ENCODE measurements around the gene ERN1. TPM values are rescaled to one million over a fixed set of nuclear protein-coding genes. Genes with fewer than 3 reads are reported as not detected.

The ERN1 gene
- total RNA-seq, 1 experiment from 2014 or later, result 3.8 TPM

- in situ Hi-C loops (cut with HindIII; ENCODE audit: low sequenced_read_pairs), result no loop called here
- DNase-seq (ENCODE audit: low spot score), result no peak
Observed at GRCh38 chr17:64158831-64159590, 29.1 kb upstream of the ERN1 start.

- in situ Hi-C loops (cut with HindIII; ENCODE audit: low sequenced_read_pairs), result no loop called here
- DNase-seq (ENCODE audit: low spot score), result no peak
Observed at GRCh38 chr17:64158406-64158805, 28.5 kb upstream of the ERN1 start.

GRCh38 chr17:64157669-64158180 lies 27.8 kb upstream of the ERN1 start:
- in situ Hi-C loops (cut with HindIII; ENCODE audit: low sequenced_read_pairs), result no loop called here
- no peak for DNase-seq (ENCODE audit: low spot score)

- in situ Hi-C loops (cut with HindIII; ENCODE audit: low sequenced_read_pairs), result no loop called here
- DNase-seq (ENCODE audit: low spot score), result no peak
Observed at GRCh38 chr17:64156670-64157069, 26.7 kb upstream of the ERN1 start.

- in situ Hi-C loops (cut with HindIII; ENCODE audit: low sequenced_read_pairs), result no loop called here
- peak; percentile 27 for DNase-seq (ENCODE audit: low spot score)
Observed at GRCh38 chr17:64155751-64156544, 26.0 kb upstream of the ERN1 start.

- in situ Hi-C loops (cut with HindIII; ENCODE audit: low sequenced_read_pairs), result no loop called here
- no peak for DNase-seq (ENCODE audit: low spot score)
Observed at GRCh38 chr17:64155129-64155528, 25.2 kb upstream of the ERN1 start.

- in situ Hi-C loops (cut with HindIII; ENCODE audit: low sequenced_read_pairs), result no loop called here
- no peak for DNase-seq (ENCODE audit: low spot score)
Observed at GRCh38 chr17:64154717-64155116, 24.8 kb upstream of the ERN1 start.

GRCh38 chr17:64154313-64154695 lies 24.4 kb upstream of the ERN1 start:
- in situ Hi-C loops (cut with HindIII; ENCODE audit: low sequenced_read_pairs), result no loop called here
- no peak for DNase-seq (ENCODE audit: low spot score)

GRCh38 chr17:64153565-64154312 lies 23.8 kb upstream of the ERN1 start:
- in situ Hi-C loops (cut with HindIII; ENCODE audit: low sequenced_read_pairs), result no loop called here
- DNase-seq (ENCODE audit: low spot score), result no peak

- in situ Hi-C loops (cut with HindIII; ENCODE audit: low sequenced_read_pairs), result no loop called here
- no peak for DNase-seq (ENCODE audit: low spot score)
Observed at GRCh38 chr17:64152428-64153125, 22.6 kb upstream of the ERN1 start.

- in situ Hi-C loops (cut with HindIII; ENCODE audit: low sequenced_read_pairs), result no loop called here
- no peak for DNase-seq (ENCODE audit: low spot score)
Observed at GRCh38 chr17:64151016-64151368, 21.0 kb upstream of the ERN1 start.

- in situ Hi-C loops (cut with HindIII; ENCODE audit: low sequenced_read_pairs), result no loop called here
- no peak for DNase-seq (ENCODE audit: low spot score)
Observed at GRCh38 chr17:64150237-64151015, 20.5 kb upstream of the ERN1 start.

- in situ Hi-C loops (cut with HindIII; ENCODE audit: low sequenced_read_pairs), result no loop called here
- DNase-seq (ENCODE audit: low spot score), result no peak
Observed at GRCh38 chr17:64149196-64149595, 19.3 kb upstream of the ERN1 start.

- in situ Hi-C loops (cut with HindIII; ENCODE audit: low sequenced_read_pairs), result no loop called here
- DNase-seq (ENCODE audit: low spot score), result peak; percentile 12
Observed at GRCh38 chr17:64148699-64149098, 18.8 kb upstream of the ERN1 start.

GRCh38 chr17:64148017-64148631 lies 18.2 kb upstream of the ERN1 start:
- in situ Hi-C loops (cut with HindIII; ENCODE audit: low sequenced_read_pairs), result no loop called here

GRCh38 chr17:64147110-64148016 lies 17.4 kb upstream of the ERN1 start:
- in situ Hi-C loops (cut with HindIII; ENCODE audit: low sequenced_read_pairs), result no loop called here
- DNase-seq (ENCODE audit: low spot score), result peak; percentile 43

More at GRCh38 chr17:64148017-64148631, 18.2 kb upstream of the ERN1 start:
- peak; percentile 35 for DNase-seq (ENCODE audit: low spot score)

Measured in G401 (cell line).